Right lobe of liver (tissue), 4 donors: Measurements from ENCODE around the gene PKP3.

Experiments used
- CTCF ChIP-seq, 4 donors: fragments of 200-600 bp in 3 of 4; fragments of 450-650 bp in 1 of 4; IDR thresholded peaks; one replicate each; pipeline versions ENCODE4 v1.5.1 to v1.8.0; 2016 to 2022; ENCODE audit warnings: antibody characterized with exemption in 4 of 4, mild to moderate bottlenecking in 2 of 4
- POLR2A ChIP-seq: fragments of 450-650 bp; IDR thresholded peaks from one replicate; pipeline ENCODE4 v1.6.1; 2017; ENCODE audit warnings: antibody characterized with exemption, mild to moderate bottlenecking
- donor health status: DM: no; HTN: no; CAD: no.
- donor health status: DM: no; HTN: no; CAD: no.
- donor health status: DM: no; HTN: yes; CAD: no.

- TF ChIP-seq CTCF (IDR thresholded peaks at IDR 0.05), result no peak
- TF ChIP-seq POLR2A, result no peak
Observed at GRCh38 chr11:405954-406795, 12.2 kb downstream of the PKP3 start.
